ENCODE results near the gene STAT6.

The STAT6 gene

GRCh38 chr12:57101892-57102695, 9.1 kb downstream of the STAT6 start:
- no peak for DNase-seq (ENCODE audit: low read depth in 3 of 3)

- no peak for DNase-seq (ENCODE audit: low read depth in 3 of 3)
Measured at GRCh38 chr12:57099766-57100165, 11.4 kb downstream of the STAT6 start.

GRCh38 chr12:57099047-57099714, 12.0 kb downstream of the STAT6 start:
- no peak for DNase-seq (ENCODE audit: low read depth in 3 of 3)

- DNase-seq (ENCODE audit: low read depth in 3 of 3), result no peak
Measured at GRCh38 chr12:57098546-57098945, 12.6 kb downstream of the STAT6 start.

GRCh38 chr12:57097554-57097835, 13.7 kb downstream of the STAT6 start:
- DNase-seq (ENCODE audit: low read depth in 3 of 3), result no peak

- DNase-seq (ENCODE audit: low read depth in 3 of 3), result no peak
Measured at GRCh38 chr12:57096748-57097553, 14.2 kb downstream of the STAT6 start.

- no peak for DNase-seq (ENCODE audit: low read depth in 3 of 3)
Measured at GRCh38 chr12:57096099-57096572, 15.0 kb downstream of the STAT6 start.

GRCh38 chr12:57095440-57095839, 15.7 kb downstream of the STAT6 start:
- no peak for DNase-seq (ENCODE audit: low read depth in 3 of 3)

- no peak for DNase-seq (ENCODE audit: low read depth in 3 of 3)
Measured at GRCh38 chr12:57094208-57095160, 16.7 kb downstream of the STAT6 start.

- peak in 2 of 3 experiments; percentile 58 to 83 for DNase-seq (ENCODE audit: low read depth in 3 of 3)
Measured at GRCh38 chr12:57093415-57094207, 17.6 kb downstream of the STAT6 start.

- no peak for DNase-seq (ENCODE audit: low read depth in 3 of 3)
Measured at GRCh38 chr12:57092876-57093414, 18.2 kb downstream of the STAT6 start.

- DNase-seq (ENCODE audit: low read depth in 3 of 3), result no peak
Measured at GRCh38 chr12:57092529-57092862, 18.7 kb downstream of the STAT6 start.

- no peak for DNase-seq (ENCODE audit: low read depth in 3 of 3)
Measured at GRCh38 chr12:57091638-57092528, 19.3 kb downstream of the STAT6 start.

- no peak for DNase-seq (ENCODE audit: low read depth in 3 of 3)
Measured at GRCh38 chr12:57090924-57091637, 20.1 kb downstream of the STAT6 start.

- DNase-seq (ENCODE audit: low read depth in 3 of 3), result no peak
Measured at GRCh38 chr12:57090490-57090889, 20.7 kb downstream of the STAT6 start.

- DNase-seq (ENCODE audit: low read depth in 3 of 3), result no peak
Measured at GRCh38 chr12:57089271-57090245, 21.6 kb downstream of the STAT6 start.
